Measurements from ENCODE around the gene GJD4. TPM values are rescaled to one million over a fixed set of nuclear protein-coding genes. Genes with fewer than 3 reads are reported as not detected.

Gene GJD4
- total RNA-seq, 5 donors from 2014 or later (not counting 1 experiment from before 2014, with no cell fraction given) = not detected

- Mint-ChIP-seq H3K4me3 (no peak overlapping the region), H3K4me1 (peaks cover 0 to 2% (median 0%) of the 10 kb centered on the region in 3 donors), H3K27ac (no peak overlapping the region), H3K36me3 (no peaks in the 10 kb centered on the region), H3K27me3 (peaks cover 4 to 11% of the 10 kb centered on the region in 2 donors), H3K9me3 (no peaks in the 10 kb centered on the region)
- DNase-seq (no peak), ATAC-seq (replicated peaks in 1 of 4) (no peak)
- CTCF ChIA-PET = no interaction called here
- peaks cover 0 to 26% of the 10 kb centered on the region in 2 experiments for H3K27me3 ChIP-seq (replicated peaks in 1 of 2; ENCODE audit: control insufficient read depth in 2 of 2, extremely low read depth in 1 of 2, insufficient read depth in 2 of 2, low read length in 1 of 2)
- no peak overlapping the region for H3K4me3 ChIP-seq (ENCODE audit: control insufficient read depth in 1 of 2, extremely low read depth in 1 of 2, low read length in 1 of 2)
- no peaks in the 10 kb centered on the region for H3K9me3 ChIP-seq
- H3K36me3 ChIP-seq (ENCODE audit: control insufficient read depth in 2 of 2, extremely low read depth in 1 of 2, insufficient read depth in 1 of 2, low read length in 1 of 2) = no peaks in the 10 kb centered on the region
- peaks cover 0 to 13% of the 10 kb centered on the region in 2 experiments for H3K4me1 ChIP-seq (ENCODE audit: control insufficient read depth in 1 of 2, extremely low read depth in 1 of 2, insufficient read depth in 2 of 2, low read length in 2 of 2)
- no peak overlapping the region for H3K27ac ChIP-seq (ENCODE audit: low read length)
- WGBS (ENCODE audit: insufficient coverage) = 93% methylated on average over 8 of the region's 9 CpGs
- POLR2A ChIA-PET = no interaction called here
Measured at GRCh38 chr10:35584946-35585345, 20.2 kb upstream of the GJD4 start.

DNA sequence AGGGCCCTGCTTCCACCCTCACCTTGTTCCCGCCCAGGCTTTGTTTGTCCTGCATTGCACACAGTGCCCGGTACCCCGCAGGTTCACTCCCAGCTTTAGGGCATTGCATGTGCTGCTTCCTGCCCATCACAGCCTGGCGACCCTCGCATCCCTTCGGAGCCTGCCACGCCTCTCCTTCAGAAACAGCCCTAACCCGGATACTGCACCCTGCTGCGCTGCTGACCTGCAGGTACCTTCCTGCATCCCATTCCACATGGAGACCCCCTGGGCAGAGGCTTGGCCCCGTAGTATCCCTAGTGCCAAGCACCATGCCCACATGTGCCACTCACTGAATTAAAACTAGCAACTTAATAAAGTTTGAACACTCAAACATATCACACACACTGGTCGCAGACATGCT, 19.8 kb upstream of the GJD4 start:
- peaks cover 4 to 11% of the 10 kb centered on the region in 2 donors for H3K27me3 Mint-ChIP-seq
- no peak overlapping the region for H3K27ac ChIP-seq (ENCODE audit: low read length)
- peaks cover 0 to 27% of the 10 kb centered on the region in 2 experiments for H3K27me3 ChIP-seq (replicated peaks in 1 of 2; ENCODE audit: control insufficient read depth in 2 of 2, extremely low read depth in 1 of 2, insufficient read depth in 2 of 2, low read length in 1 of 2)
- no peaks in the 10 kb centered on the region for H3K9me3 Mint-ChIP-seq
- ChIA-PET POLR2A (no interaction called here), CTCF (no interaction called here)
- ATAC-seq (replicated peaks in 1 of 4) = peak in 1 of 4 experiments; percentile 14
- H3K36me3 Mint-ChIP-seq = no peaks in the 10 kb centered on the region
- peaks cover 0 to 13% of the 10 kb centered on the region in 2 experiments for H3K4me1 ChIP-seq (ENCODE audit: control insufficient read depth in 1 of 2, extremely low read depth in 1 of 2, insufficient read depth in 2 of 2, low read length in 2 of 2)
- H3K4me1 Mint-ChIP-seq = peaks cover 0 to 2% (median 0%) of the 10 kb centered on the region in 3 donors
- H3K4me3 ChIP-seq (ENCODE audit: control insufficient read depth in 1 of 2, extremely low read depth in 1 of 2, low read length in 1 of 2) = no peak overlapping the region
- WGBS (ENCODE audit: insufficient coverage) = 92% methylated on average over 7 of the region's 11 CpGs
- H3K9me3 ChIP-seq = no peaks in the 10 kb centered on the region
- no peak for DNase-seq
- H3K27ac Mint-ChIP-seq = no peak overlapping the region
- no peaks in the 10 kb centered on the region for H3K36me3 ChIP-seq (ENCODE audit: control insufficient read depth in 2 of 2, extremely low read depth in 1 of 2, insufficient read depth in 1 of 2, low read length in 1 of 2)
- H3K4me3 Mint-ChIP-seq = no peak overlapping the region

DNA sequence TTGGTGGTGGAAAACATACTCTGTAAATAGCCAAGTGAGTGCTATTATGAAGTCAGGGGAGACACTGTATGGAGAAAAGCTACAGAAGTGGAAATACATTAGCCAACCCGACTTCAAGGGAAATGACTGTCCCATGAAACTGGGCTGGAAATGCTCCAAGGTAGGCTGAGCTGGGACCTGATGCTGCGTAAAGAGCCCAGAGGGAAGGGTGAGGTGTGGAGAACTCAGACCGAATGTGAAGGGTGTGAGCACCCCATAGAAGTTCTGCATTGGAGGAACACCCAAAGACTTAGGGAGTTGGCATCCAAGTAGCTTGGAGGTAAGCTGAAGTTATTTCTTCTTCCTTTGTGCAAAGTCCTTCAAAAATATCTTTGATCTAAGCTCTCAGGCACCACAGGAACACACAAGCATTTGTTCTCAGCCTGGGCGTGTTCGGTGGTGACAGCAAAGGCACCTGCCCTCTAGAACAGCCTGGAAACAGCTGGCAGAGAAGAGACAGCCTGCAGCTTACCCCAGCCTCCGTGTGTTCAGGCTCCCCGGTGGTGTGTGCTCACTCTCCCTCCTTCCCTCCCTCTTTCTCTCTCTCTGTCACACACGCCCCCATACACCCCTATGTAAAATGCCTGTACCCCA, 19.1 kb upstream of the GJD4 start:
- H3K27ac Mint-ChIP-seq = no peak overlapping the region
- POLR2A ChIA-PET = no interaction called here

DNA sequence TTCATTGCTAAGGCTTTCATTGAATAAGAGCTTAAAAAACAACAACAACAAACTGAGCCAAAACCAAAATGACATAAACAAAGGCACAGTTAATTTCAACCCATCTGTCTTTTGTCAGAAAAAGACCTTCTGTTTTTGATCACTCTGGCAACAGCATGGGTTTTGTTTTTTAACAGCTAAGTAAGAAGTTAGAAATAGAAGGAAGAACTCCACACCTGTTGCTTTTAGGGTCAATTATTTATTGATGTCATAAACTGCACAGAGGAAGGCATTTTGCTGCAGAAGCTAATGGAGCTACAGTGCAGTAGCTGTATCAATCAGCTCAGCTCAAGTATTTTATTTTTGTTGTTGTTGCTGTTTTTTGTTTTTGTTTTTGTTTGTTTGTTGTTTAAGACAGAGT, 16.3 kb upstream of the GJD4 start:
- Mint-ChIP-seq H3K27ac (no peak overlapping the region), H3K4me1 (peaks cover 0 to 2% (median 0%) of the 10 kb centered on the region in 3 donors), H3K4me3 (no peak overlapping the region), H3K9me3 (peaks cover 4 to 17% (median 16%) of the 10 kb centered on the region in 3 donors), H3K27me3 (peaks cover 22 to 23% of the 10 kb centered on the region in 2 donors), H3K36me3 (peaks cover 3% of the 10 kb centered on the region)
- POLR2A ChIA-PET = no interaction called here
- Histone ChIP-seq H3K27me3 (replicated peaks in 1 of 2; ENCODE audit: control insufficient read depth in 2 of 2, extremely low read depth in 1 of 2, insufficient read depth in 2 of 2, low read length in 1 of 2) (peaks cover 0 to 27% of the 10 kb centered on the region in 2 experiments), H3K36me3 (ENCODE audit: control insufficient read depth in 2 of 2, extremely low read depth in 1 of 2, insufficient read depth in 1 of 2, low read length in 1 of 2) (no peaks in the 10 kb centered on the region), H3K4me1 (ENCODE audit: control insufficient read depth in 1 of 2, extremely low read depth in 1 of 2, insufficient read depth in 2 of 2, low read length in 2 of 2) (peaks cover 0 to 13% of the 10 kb centered on the region in 2 experiments), H3K9me3 (no peaks in the 10 kb centered on the region), H3K27ac (ENCODE audit: low read length) (no peak overlapping the region), H3K4me3 (ENCODE audit: control insufficient read depth in 1 of 2, extremely low read depth in 1 of 2, low read length in 1 of 2) (no peak overlapping the region)
- ATAC-seq (replicated peaks in 1 of 4) = no peak
- CTCF ChIA-PET = no interaction called here
- DNase-seq = no peak

More for the DNA sequence above, 19.1 kb upstream of the GJD4 start:
- DNase-seq (no peak), ATAC-seq (replicated peaks in 1 of 4) (peak in 2 of 4 experiments; percentile 27 to 34)
- peak overlapping the region in 1 of 2 donors; percentile 17 for H3K4me3 ChIP-seq (ENCODE audit: control insufficient read depth in 1 of 2, extremely low read depth in 1 of 2, low read length in 1 of 2)
- H3K9me3 ChIP-seq = no peaks in the 10 kb centered on the region
- no peak overlapping the region for H3K27ac ChIP-seq (ENCODE audit: low read length)
- 34% methylated on average over 7 of the region's 8 CpGs for WGBS (ENCODE audit: insufficient coverage)
- peaks cover 0 to 13% of the 10 kb centered on the region in 2 experiments for H3K4me1 ChIP-seq (ENCODE audit: control insufficient read depth in 1 of 2, extremely low read depth in 1 of 2, insufficient read depth in 2 of 2, low read length in 2 of 2)
- Mint-ChIP-seq H3K36me3 (peaks cover 3% of the 10 kb centered on the region), H3K4me3 (no peak overlapping the region), H3K4me1 (peaks cover 0 to 2% (median 0%) of the 10 kb centered on the region in 3 donors), H3K9me3 (peaks cover 0 to 5% (median 4%) of the 10 kb centered on the region in 3 donors), H3K27me3 (peaks cover 7 to 16% of the 10 kb centered on the region in 2 donors)
- CTCF ChIA-PET = no interaction called here
- H3K36me3 ChIP-seq (ENCODE audit: control insufficient read depth in 2 of 2, extremely low read depth in 1 of 2, insufficient read depth in 1 of 2, low read length in 1 of 2) = no peaks in the 10 kb centered on the region
- peaks cover 0 to 27% of the 10 kb centered on the region in 2 experiments for H3K27me3 ChIP-seq (replicated peaks in 1 of 2; ENCODE audit: control insufficient read depth in 2 of 2, extremely low read depth in 1 of 2, insufficient read depth in 2 of 2, low read length in 1 of 2)

GRCh38 chr10:35592441-35592840, 12.7 kb upstream of the GJD4 start:
- ATAC-seq (replicated peaks in 1 of 4) = no peak
- ChIA-PET CTCF (no interaction called here), POLR2A (no interaction called here)
- DNase-seq = no peak
- H3K36me3 ChIP-seq (ENCODE audit: control insufficient read depth in 2 of 2, extremely low read depth in 1 of 2, insufficient read depth in 1 of 2, low read length in 1 of 2) = no peaks in the 10 kb centered on the region
- no peak overlapping the region for H3K4me3 ChIP-seq (ENCODE audit: control insufficient read depth in 1 of 2, extremely low read depth in 1 of 2, low read length in 1 of 2)
- H3K4me1 ChIP-seq (ENCODE audit: control insufficient read depth in 1 of 2, extremely low read depth in 1 of 2, insufficient read depth in 2 of 2, low read length in 2 of 2) = no peaks in the 10 kb centered on the region
- Mint-ChIP-seq H3K4me3 (no peak overlapping the region), H3K9me3 (peaks cover 4 to 17% (median 16%) of the 10 kb centered on the region in 3 donors), H3K27me3 (peaks cover 22 to 23% of the 10 kb centered on the region in 2 donors), H3K36me3 (peaks cover 3% of the 10 kb centered on the region), H3K4me1 (no peaks in the 10 kb centered on the region), H3K27ac (no peak overlapping the region)
- no peaks in the 10 kb centered on the region for H3K9me3 ChIP-seq
- H3K27me3 ChIP-seq (replicated peaks in 1 of 2; ENCODE audit: control insufficient read depth in 2 of 2, extremely low read depth in 1 of 2, insufficient read depth in 2 of 2, low read length in 1 of 2) = peaks cover 0 to 16% of the 10 kb centered on the region in 2 experiments
- no CpG with 5 or more reads among the region's 4 CpGs for WGBS (ENCODE audit: insufficient coverage)
- no peak overlapping the region for H3K27ac ChIP-seq (ENCODE audit: low read length)

GRCh38 chr10:35594115-35595079, 10.7 kb upstream of the GJD4 start:
- Histone ChIP-seq H3K4me1 (ENCODE audit: control insufficient read depth in 1 of 2, extremely low read depth in 1 of 2, insufficient read depth in 2 of 2, low read length in 2 of 2) (no peaks in the 10 kb centered on the region), H3K27ac (ENCODE audit: low read length) (no peak overlapping the region), H3K4me3 (ENCODE audit: control insufficient read depth in 1 of 2, extremely low read depth in 1 of 2, low read length in 1 of 2) (no peak overlapping the region), H3K27me3 (replicated peaks in 1 of 2; ENCODE audit: control insufficient read depth in 2 of 2, extremely low read depth in 1 of 2, insufficient read depth in 2 of 2, low read length in 1 of 2) (peaks cover 0 to 12% of the 10 kb centered on the region in 2 experiments), H3K9me3 (no peaks in the 10 kb centered on the region), H3K36me3 (ENCODE audit: control insufficient read depth in 2 of 2, extremely low read depth in 1 of 2, insufficient read depth in 1 of 2, low read length in 1 of 2) (no peaks in the 10 kb centered on the region)
- H3K4me1 Mint-ChIP-seq = no peaks in the 10 kb centered on the region
- POLR2A ChIA-PET = no interaction called here
- 83% methylated on average over 5 of the region's 14 CpGs for WGBS (ENCODE audit: insufficient coverage)
- peaks cover 4 to 17% (median 16%) of the 10 kb centered on the region in 3 donors for H3K9me3 Mint-ChIP-seq
- DNase-seq (no peak), ATAC-seq (replicated peaks in 1 of 4) (no peak)
- H3K36me3 Mint-ChIP-seq = peaks cover 3% of the 10 kb centered on the region
- H3K27me3 Mint-ChIP-seq = peaks cover 13 to 24% of the 10 kb centered on the region in 2 donors
- no peak overlapping the region for H3K27ac Mint-ChIP-seq
- CTCF ChIA-PET = no interaction called here
- H3K4me3 Mint-ChIP-seq = no peak overlapping the region

Measured in T-cell (primary cell).